ENCODE results near the gene UNC80.

Gene UNC80

GRCh38 chr2:209993968-209994367 is 222.3 kb downstream of the UNC80 start:
- CTCF ChIA-PET, result no interaction called here
- no peak for DNase-seq (ENCODE audit: extremely low spot score)
- TF ChIP-seq ELF4 (IDR thresholded peaks at IDR 0.05) (no peak), ZNF384 (IDR thresholded peaks at IDR 0.05) (no peak), SUZ12 (IDR thresholded peaks at IDR 0.05) (no peak), CTBP1 (IDR thresholded peaks at IDR 0.05; ENCODE audit: borderline replicate concordance) (no peak), TARDBP (IDR thresholded peaks at IDR 0.05) (no peak), HDGF (IDR thresholded peaks at IDR 0.05; ENCODE audit: borderline replicate concordance) (no peak), LEF1 (IDR thresholded peaks at IDR 0.05; ENCODE audit: borderline replicate concordance) (no peak), FOXK2 (IDR thresholded peaks at IDR 0.05) (no peak), FOXM1 (IDR thresholded peaks at IDR 0.05; ENCODE audit: borderline replicate concordance) (no peak), BHLHE40 (IDR thresholded peaks at IDR 0.05; ENCODE audit: borderline replicate concordance) (no peak)
- POLR2A ChIA-PET, result no interaction called here

GRCh38 chr2:209998596-209998995 is 227.0 kb downstream of the UNC80 start:
- DNase-seq (ENCODE audit: extremely low spot score), result no peak
- ChIA-PET POLR2A (no interaction called here), CTCF (no interaction called here)
- TF ChIP-seq SUZ12 (IDR thresholded peaks at IDR 0.05) (no peak), TARDBP (IDR thresholded peaks at IDR 0.05) (no peak), L3MBTL2 (conservative IDR thresholded peaks at IDR 0.05) (no peak), ZNF384 (IDR thresholded peaks at IDR 0.05) (no peak), FOXA1 (IDR thresholded peaks at IDR 0.05) (no peak), SP1 (IDR thresholded peaks at IDR 0.05) (no peak), HDGF (IDR thresholded peaks at IDR 0.05; ENCODE audit: borderline replicate concordance) (no peak), CTBP1 (IDR thresholded peaks at IDR 0.05; ENCODE audit: borderline replicate concordance) (no peak), FOXM1 (IDR thresholded peaks at IDR 0.05; ENCODE audit: borderline replicate concordance) (no peak), LEF1 (IDR thresholded peaks at IDR 0.05; ENCODE audit: borderline replicate concordance) (no peak), ELF4 (IDR thresholded peaks at IDR 0.05) (no peak), ARNT (IDR thresholded peaks at IDR 0.05) (no peak), BHLHE40 (IDR thresholded peaks at IDR 0.05; ENCODE audit: borderline replicate concordance) (no peak), FOXK2 (IDR thresholded peaks at IDR 0.05) (no peak), NFRKB (IDR thresholded peaks at IDR 0.05) (no peak)
- TF ChIP-seq, protein P1, sequence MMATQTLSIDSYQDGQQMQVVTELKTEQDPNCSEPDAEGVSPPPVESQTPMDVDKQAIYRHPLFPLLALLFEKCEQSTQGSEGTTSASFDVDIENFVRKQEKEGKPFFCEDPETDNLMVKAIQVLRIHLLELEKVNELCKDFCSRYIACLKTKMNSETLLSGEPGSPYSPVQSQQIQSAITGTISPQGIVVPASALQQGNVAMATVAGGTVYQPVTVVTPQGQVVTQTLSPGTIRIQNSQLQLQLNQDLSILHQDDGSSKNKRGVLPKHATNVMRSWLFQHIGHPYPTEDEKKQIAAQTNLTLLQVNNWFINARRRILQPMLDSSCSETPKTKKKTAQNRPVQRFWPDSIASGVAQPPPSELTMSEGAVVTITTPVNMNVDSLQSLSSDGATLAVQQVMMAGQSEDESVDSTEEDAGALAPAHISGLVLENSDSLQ (IDR thresholded peaks at IDR 0.05), result no peak

DNA sequence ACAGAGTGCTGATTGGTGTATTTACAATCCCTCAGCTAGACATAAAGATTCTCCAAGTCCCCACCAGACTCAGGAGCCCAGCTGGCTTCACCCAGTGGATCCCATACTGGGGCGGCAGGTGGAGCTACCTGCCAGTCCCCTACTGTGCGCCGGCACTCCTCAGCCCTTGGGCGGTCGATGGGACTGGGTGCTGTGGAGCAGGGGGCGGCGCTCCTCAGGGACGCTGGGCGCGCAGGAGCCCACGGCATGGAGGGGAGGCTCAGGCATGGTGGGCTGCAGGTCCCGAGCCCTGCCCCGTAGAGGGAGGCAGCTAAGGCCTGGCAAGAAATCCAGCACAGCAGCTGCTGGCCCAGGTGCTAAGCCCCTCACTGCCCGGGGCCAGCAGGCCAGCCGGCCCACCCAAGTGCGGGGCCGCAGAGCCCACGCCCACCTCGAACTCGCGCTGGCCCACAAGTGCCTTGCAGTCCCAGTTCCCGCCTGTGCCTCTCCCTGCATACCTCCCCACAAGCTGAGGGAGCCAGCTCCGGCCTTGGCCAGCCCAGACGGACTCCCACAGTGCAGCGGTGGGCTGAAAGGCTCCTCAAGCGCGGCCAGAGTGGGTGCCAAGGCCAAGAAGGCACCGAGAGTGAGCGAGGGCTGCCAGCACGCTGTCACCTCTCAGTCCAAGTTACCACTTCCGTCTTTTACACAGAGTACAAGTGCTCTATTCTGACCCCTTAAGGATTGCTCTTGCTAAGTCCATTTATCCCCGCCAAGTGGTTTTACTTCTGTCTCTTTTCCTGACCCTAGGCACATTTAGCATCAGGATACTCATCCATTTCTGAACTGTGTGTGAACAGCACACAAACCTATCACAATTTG is 229.1 kb downstream of the UNC80 start:
- CTCF ChIA-PET, result no interaction called here
- no peak for DNase-seq (ENCODE audit: extremely low spot score)
- POLR2A ChIA-PET, result no interaction called here
- TF ChIP-seq ARNT (IDR thresholded peaks at IDR 0.05) (no peak), BHLHE40 (IDR thresholded peaks at IDR 0.05; ENCODE audit: borderline replicate concordance) (no peak), SUZ12 (IDR thresholded peaks at IDR 0.05) (no peak), HDGF (IDR thresholded peaks at IDR 0.05; ENCODE audit: borderline replicate concordance) (no peak), SP1 (IDR thresholded peaks at IDR 0.05) (no peak), L3MBTL2 (conservative IDR thresholded peaks at IDR 0.05) (no peak), FOXA1 (IDR thresholded peaks at IDR 0.05) (no peak), ZNF384 (IDR thresholded peaks at IDR 0.05) (no peak), NFRKB (IDR thresholded peaks at IDR 0.05) (no peak), LEF1 (IDR thresholded peaks at IDR 0.05; ENCODE audit: borderline replicate concordance) (no peak), ELF4 (IDR thresholded peaks at IDR 0.05) (no peak)

DNA sequence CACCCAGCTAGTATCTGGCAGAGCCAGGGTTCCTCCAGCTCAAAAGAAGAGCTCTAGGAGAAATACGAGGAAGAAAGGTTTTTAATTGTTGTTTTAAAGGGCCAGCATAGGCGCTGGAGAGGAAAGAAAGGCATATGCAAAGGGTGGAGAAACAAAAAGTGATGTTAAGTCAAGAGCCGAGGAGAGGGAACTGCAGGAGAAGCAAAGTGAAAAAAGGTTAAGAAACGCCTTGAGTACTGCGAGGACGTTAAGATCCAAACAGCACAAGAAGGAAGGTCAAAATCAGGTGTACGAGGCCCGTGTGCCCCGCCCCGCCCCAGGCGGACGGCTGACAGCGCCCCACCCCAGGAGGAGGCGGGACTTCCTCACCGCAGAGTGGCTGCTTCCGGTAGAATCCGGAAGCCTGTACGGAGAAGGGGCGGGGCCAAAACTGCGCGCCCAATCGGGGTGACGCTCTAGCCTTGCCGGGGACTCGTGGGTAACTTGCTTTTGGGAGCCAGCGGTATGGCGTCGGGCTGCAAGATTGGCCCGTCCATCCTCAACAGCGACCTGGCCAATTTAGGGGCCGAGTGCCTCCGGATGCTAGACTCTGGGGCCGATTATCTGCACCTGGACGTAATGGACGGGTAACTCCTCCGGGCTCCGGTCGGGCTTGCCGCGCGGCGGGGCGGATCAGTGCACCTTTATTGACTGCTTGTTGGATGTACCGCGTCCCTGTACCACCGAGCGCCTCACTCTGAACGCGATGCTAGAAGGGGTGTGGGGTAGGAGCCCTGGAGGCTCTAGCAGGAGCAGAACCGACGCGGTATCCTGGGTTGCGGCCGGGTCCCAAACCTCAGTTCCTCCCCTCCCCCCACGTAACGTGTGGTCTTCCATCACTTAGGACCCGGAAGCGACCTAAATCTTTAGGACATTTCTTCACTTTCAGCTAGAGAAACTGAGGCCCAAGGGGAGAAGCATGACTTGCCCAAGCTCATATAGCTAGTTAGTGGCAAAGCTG is 230.8 kb downstream of the UNC80 start, which contains the start of gene RPE:
Gene RPE, plus strand, starts transcription at position 481 of the 1,000 bp plus-strand sequence. Its CDS starts 24 bp downstream, at position 505.
- POLR2A ChIA-PET, result no interaction called here
- CTCF ChIA-PET, result no interaction called here
- DNase-seq (ENCODE audit: extremely low spot score), result peak; percentile 97
- TF ChIP-seq, protein P1 (IDR thresholded peaks at IDR 0.05), result peak; percentile 69
- no peak for TF ChIP-seq SP1 (IDR thresholded peaks at IDR 0.05)
- no peak for TF ChIP-seq ARNT (IDR thresholded peaks at IDR 0.05)
- peak; percentile 37; the same call in 1 of the 2 replicates for TF ChIP-seq L3MBTL2 (conservative IDR thresholded peaks at IDR 0.05)
- TF ChIP-seq ELF4 (IDR thresholded peaks at IDR 0.05), result peak; percentile 74
- TF ChIP-seq CTBP1 (IDR thresholded peaks at IDR 0.05; ENCODE audit: borderline replicate concordance), result no peak
- peak; percentile 30; the same call in 1 of the 2 replicates for TF ChIP-seq NFRKB (IDR thresholded peaks at IDR 0.05)

DNA sequence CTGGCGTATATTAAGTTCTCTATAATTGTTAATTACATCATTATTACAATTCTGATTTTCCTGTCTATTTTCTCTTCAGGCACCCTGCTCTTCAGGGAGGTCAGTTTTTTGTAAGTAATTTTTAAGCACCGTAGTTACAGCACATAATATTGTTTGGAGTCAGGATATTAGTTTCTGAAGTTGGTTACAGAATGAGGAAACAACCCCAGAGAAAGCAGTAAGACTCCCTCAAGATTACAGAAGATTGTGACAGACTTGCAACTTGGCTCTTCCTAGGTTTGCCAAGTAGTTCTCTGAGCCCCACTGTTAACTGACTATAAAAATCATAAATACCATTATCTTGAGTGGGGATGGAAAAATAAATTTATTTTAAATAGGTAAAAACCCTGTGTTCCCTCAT is 231.7 kb downstream of the UNC80 start:
- no peak for DNase-seq (ENCODE audit: extremely low spot score)
- no peak for TF ChIP-seq L3MBTL2 (conservative IDR thresholded peaks at IDR 0.05)
- TF ChIP-seq FOXK2 (IDR thresholded peaks at IDR 0.05), result no peak
- TF ChIP-seq, protein P1 (IDR thresholded peaks at IDR 0.05), result no peak
- no peak for TF ChIP-seq FOXM1 (IDR thresholded peaks at IDR 0.05; ENCODE audit: borderline replicate concordance)
- CTCF ChIA-PET, result no interaction called here
- POLR2A ChIA-PET, result no interaction called here

All from HEK293T (cell line).